HFF-Myc (cell line): ENCODE measurements around the gene TMBIM1.

ENCODE experiments used
- DNase-seq: peaks from one replicate; pipeline ENCODE4 v3.0.0-alpha.2; 2011; ENCODE audit warnings: low read depth; ENCODE audit errors: extremely low read depth
- H3K4me3 ChIP-seq: replicated peaks from 2 replicates; pipeline ENCODE4 v1.5.1; 2011; ENCODE audit warnings: low read depth, mild to moderate bottlenecking, control low read depth, low read length
- CTCF ChIP-seq: IDR thresholded peaks from 2 replicates; pipeline ENCODE4 v1.5.1; 2012; ENCODE audit warnings: mild to moderate bottlenecking, low read depth, low read length, control low read depth; ENCODE audit errors: missing control alignments

TMBIM1 gene

GRCh38 chr2:218228366-218229090, 63.8 kb downstream of the TMBIM1 start:
- TF ChIP-seq CTCF, result no peak
- H3K4me3 ChIP-seq, result no peak overlapping the region
- DNase-seq, result no peak

DNA sequence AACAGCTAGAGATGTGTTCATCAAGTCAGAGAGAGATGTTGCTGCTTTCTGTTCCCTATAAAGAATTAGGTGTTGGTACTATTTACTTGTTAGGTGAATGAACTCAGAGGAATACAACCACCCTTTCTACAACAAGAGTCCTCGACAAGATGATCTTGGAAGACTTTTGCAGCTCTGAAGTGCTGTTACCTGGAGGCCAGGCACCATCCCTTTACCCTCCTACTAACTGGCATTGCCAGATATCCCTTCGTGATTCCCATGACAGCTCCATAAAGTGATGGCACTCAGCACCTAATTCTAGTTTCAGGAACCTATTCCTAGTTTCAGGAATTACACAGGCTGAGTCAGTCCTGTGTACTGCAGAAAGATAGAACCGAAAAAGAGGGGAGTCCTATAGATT, 65.4 kb downstream of the TMBIM1 start:
- no peak overlapping the region for H3K4me3 ChIP-seq
- TF ChIP-seq CTCF, result no peak
- no peak for DNase-seq
